Keratinocyte (primary cell): ENCODE results near the gene BARX2. TPM values are rescaled to one million over a fixed set of nuclear protein-coding genes. Genes with fewer than 3 reads are reported as not detected.

ENCODE experiments used
- DNase-seq: peaks from one replicate; pipeline ENCODE4 v3.0.0-alpha.2; 2011; ENCODE audit warnings: low read depth, missing footprints, low spot score
- FAIRE-seq: peaks from 2 replicates; lab custom pipeline; 2011; peaks lifted over from hg19 to GRCh38; lab: Jason Lieb, UNC
- H2AFZ ChIP-seq: 2 replicates; pipeline ENCODE4 v1.6.0; 2012; ENCODE audit warnings: low read length, control low read depth, inconsistent platforms; ENCODE audit not compliant: control insufficient read depth
- H3K27ac ChIP-seq: 2 replicates; pipeline ENCODE4 v1.5.1; 2011; ENCODE audit warnings: low read length; ENCODE audit not compliant: control insufficient read depth, insufficient read depth
- H3K27me3 ChIP-seq: 3 replicates; pipeline ENCODE4 v1.6.0; 2011; ENCODE audit warnings: low read length; ENCODE audit not compliant: control insufficient read depth, insufficient read depth; ENCODE audit errors: extremely low read depth
- H3K36me3 ChIP-seq, 2 experiments: 2 replicates in 1 of 2; 3 replicates in 1 of 2; pipeline ENCODE4 v1.5.1; 2011; ENCODE audit warnings: low read length in 2 of 2, mild to moderate bottlenecking in 1 of 2; ENCODE audit not compliant: control insufficient read depth in 2 of 2, insufficient read depth in 2 of 2; ENCODE audit errors: extremely low read depth in 1 of 2
- H3K4me1 ChIP-seq: 3 replicates; pipeline ENCODE4 v1.5.1; 2011; ENCODE audit warnings: low read length; ENCODE audit not compliant: control insufficient read depth, insufficient read depth; ENCODE audit errors: extremely low read depth
- H3K4me2 ChIP-seq: 3 replicates; pipeline ENCODE4 v1.6.0; 2011; ENCODE audit warnings: low read depth, low read length; ENCODE audit not compliant: control insufficient read depth, insufficient read depth; ENCODE audit errors: extremely low read depth
- H3K4me3 ChIP-seq, 3 experiments: fragments of 200-600 bp in 1 of 3; sonication (generic) in 1 of 3; 2 replicates in 2 of 3; 3 replicates in 1 of 3; pipeline ENCODE4 v1.5.1; 2011 to 2016; ENCODE audit warnings: low read length in 3 of 3, mild to moderate bottlenecking in 3 of 3, control low read depth in 2 of 3, inconsistent platforms in 1 of 3, low read depth in 1 of 3, mixed read lengths in 1 of 3, mixed run types in 1 of 3, moderate library complexity in 1 of 3; ENCODE audit not compliant: control insufficient read depth in 2 of 3, insufficient read depth in 2 of 3; ENCODE audit errors: extremely low read depth in 1 of 3
- H3K79me2 ChIP-seq: 2 replicates; pipeline ENCODE4 v1.6.0; 2012; ENCODE audit warnings: low read length; ENCODE audit not compliant: control insufficient read depth, insufficient read depth
- H3K9ac ChIP-seq: 3 replicates; pipeline ENCODE4 v1.6.0; 2011; ENCODE audit warnings: low read length; ENCODE audit not compliant: control insufficient read depth, insufficient read depth; ENCODE audit errors: extremely low read depth
- H3K9me1 ChIP-seq: 3 replicates; pipeline ENCODE4 v1.6.0; 2011; ENCODE audit warnings: low read length; ENCODE audit not compliant: control insufficient read depth, insufficient read depth; ENCODE audit errors: extremely low read depth
- H3K9me3 ChIP-seq: 2 replicates; pipeline ENCODE4 v1.5.1; 2012; ENCODE audit warnings: low read depth, low read length; ENCODE audit not compliant: control insufficient read depth
- H4K20me1 ChIP-seq: 3 replicates; pipeline ENCODE4 v1.6.0; 2011; ENCODE audit warnings: low read length; ENCODE audit not compliant: control insufficient read depth, insufficient read depth; ENCODE audit errors: extremely low read depth
- EZH2 ChIP-seq: IDR thresholded peaks from one replicate; pipeline ENCODE4 v1.6.1; 2012; ENCODE audit warnings: inconsistent platforms, mild to moderate bottlenecking, low read length, moderate library complexity
- dilution Hi-C: fragments of 300-500 bp; cut with MboI; formaldehyde crosslinking; loops from one replicate; pipeline ENCODE4 v1.7.0; 2020; ENCODE audit warnings: low sequenced_read_pairs; ENCODE audit not compliant: extremely low pct_ligation_motif_present
- polyA plus RNA-seq, 5 experiments: library from polyadenylated mRNA; depleted of rRNA in 3 of 5; stranded (reverse) in 3 of 5; stranded (forward) in 1 of 5; unstranded in 1 of 5; fragments of >200 nt; gene quantifications; 1 replicate in 1 of 5; 2 replicates in 3 of 5; 3 replicates in 1 of 5; pipeline versions ENCODE4 v1.2.1 to v1.2.3, GENCODE V29; 2011 to 2012; ENCODE audit warnings: missing spikeins in 2 of 5, low read depth in 1 of 5, low replicate concordance in 1 of 5
- TF ChIP-seq, protein P1 (sequence below), 3 experiments: IDR thresholded peaks in 1 of 3; conservative IDR thresholded peaks in 1 of 3; optimal IDR thresholded peaks in 1 of 3; 2 replicates in 2 of 3; 3 replicates in 1 of 3; pipeline versions ENCODE3 to v1.5.1; 2011; ENCODE audit warnings: low read length in 3 of 3, mild to moderate bottlenecking in 3 of 3, moderate library complexity in 2 of 3, control low read depth in 1 of 3, inconsistent platforms in 1 of 3; ENCODE audit not compliant: insufficient read depth in 2 of 3; ENCODE audit errors: extremely low read depth in 1 of 3

Gene BARX2
- polyA plus RNA-seq, 1 donor (not counting 4 experiments of a cell fraction or from before 2014, with no cell fraction given): 0.87 TPM

DNA sequence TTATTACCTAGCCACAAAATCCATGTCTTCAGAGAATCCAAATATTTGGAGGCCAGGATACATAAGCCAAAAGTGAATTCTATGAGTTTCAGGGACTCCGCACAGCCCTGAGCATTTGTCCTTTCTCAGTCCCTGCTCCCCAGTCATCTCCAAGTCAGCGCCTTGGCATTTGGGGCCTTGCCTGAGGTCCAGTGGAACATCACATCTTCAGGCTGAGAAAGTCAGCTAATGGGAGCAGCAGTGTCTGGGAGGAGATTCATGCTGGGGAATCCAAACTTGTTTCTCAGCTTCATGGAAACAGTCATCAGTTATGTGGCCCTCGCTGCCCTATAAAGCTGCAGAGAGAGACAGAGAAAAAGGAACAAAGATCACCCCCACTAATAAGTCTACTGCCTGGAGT lies 70.9 kb downstream of the BARX2 start:
- FAIRE-seq (no peak), DNase-seq (no peak)
- Histone ChIP-seq H4K20me1 (no peaks in the 10 kb centered on the region), H3K9me3 (no peaks in the 10 kb centered on the region), H3K36me3 (no peaks in the 10 kb centered on the region), H3K4me3 (no peak overlapping the region), H3K4me1 (no peaks in the 10 kb centered on the region), H3K79me2 (no peaks in the 10 kb centered on the region), H3K9me1 (no peaks in the 10 kb centered on the region), H3K9ac (no peak overlapping the region), H3K27ac (no peak overlapping the region), H2AFZ (no peak overlapping the region), H3K27me3 (no peaks in the 10 kb centered on the region), H3K4me2 (no peak overlapping the region)
- dilution Hi-C loops: no loop called here
- TF ChIP-seq, protein P1, sequence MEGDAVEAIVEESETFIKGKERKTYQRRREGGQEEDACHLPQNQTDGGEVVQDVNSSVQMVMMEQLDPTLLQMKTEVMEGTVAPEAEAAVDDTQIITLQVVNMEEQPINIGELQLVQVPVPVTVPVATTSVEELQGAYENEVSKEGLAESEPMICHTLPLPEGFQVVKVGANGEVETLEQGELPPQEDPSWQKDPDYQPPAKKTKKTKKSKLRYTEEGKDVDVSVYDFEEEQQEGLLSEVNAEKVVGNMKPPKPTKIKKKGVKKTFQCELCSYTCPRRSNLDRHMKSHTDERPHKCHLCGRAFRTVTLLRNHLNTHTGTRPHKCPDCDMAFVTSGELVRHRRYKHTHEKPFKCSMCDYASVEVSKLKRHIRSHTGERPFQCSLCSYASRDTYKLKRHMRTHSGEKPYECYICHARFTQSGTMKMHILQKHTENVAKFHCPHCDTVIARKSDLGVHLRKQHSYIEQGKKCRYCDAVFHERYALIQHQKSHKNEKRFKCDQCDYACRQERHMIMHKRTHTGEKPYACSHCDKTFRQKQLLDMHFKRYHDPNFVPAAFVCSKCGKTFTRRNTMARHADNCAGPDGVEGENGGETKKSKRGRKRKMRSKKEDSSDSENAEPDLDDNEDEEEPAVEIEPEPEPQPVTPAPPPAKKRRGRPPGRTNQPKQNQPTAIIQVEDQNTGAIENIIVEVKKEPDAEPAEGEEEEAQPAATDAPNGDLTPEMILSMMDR (optimal IDR thresholded peaks at IDR 0.05 in 1 of 3, IDR thresholded peaks at IDR 0.05 in 1 of 3, conservative IDR thresholded peaks at IDR 0.05 in 1 of 3; ENCODE audit: extremely low read depth in 1 of 3, insufficient read depth in 2 of 3, low read length in 3 of 3): no peak
- no peak for TF ChIP-seq EZH2

DNA sequence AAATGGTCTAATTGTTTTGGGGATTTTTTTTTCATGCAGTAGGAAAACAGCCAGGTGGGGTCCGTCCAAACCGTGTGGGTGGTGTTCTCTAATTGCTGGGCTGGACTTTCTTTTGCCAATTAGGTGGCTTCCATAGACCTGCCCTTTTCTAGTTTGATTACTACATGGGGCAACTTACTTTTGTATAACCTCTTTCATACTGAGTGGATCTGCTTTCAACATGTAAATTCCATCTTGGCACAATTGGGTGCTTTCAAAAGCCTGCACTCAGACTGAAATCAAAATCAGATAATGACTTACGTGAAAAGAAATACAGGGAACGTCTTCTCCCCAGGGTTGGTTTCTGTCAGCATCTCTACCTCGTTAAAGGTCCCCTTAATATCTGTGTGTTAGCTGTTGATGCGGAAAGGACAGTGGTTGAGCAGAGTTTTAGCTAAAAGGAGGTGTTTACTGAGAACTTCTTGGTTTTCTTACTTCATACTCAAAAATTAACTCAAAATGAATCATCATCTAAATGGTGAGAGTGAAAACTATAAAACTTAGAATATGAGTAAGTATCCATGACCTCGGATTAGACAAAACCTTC lies 72.1 kb downstream of the BARX2 start:
- H3K9me3 ChIP-seq: no peaks in the 10 kb centered on the region
- no peak overlapping the region for H2AFZ ChIP-seq
- H3K9ac ChIP-seq: no peak overlapping the region
- no peaks in the 10 kb centered on the region for H3K36me3 ChIP-seq
- H3K4me2 ChIP-seq: no peak overlapping the region
- no peak for FAIRE-seq
- no peaks in the 10 kb centered on the region for H3K4me1 ChIP-seq
- DNase-seq: no peak
- no peaks in the 10 kb centered on the region for H3K79me2 ChIP-seq
- dilution Hi-C loops: no loop called here
- no peak for TF ChIP-seq EZH2
- TF ChIP-seq, protein P1 (optimal IDR thresholded peaks at IDR 0.05 in 1 of 3, IDR thresholded peaks at IDR 0.05 in 1 of 3, conservative IDR thresholded peaks at IDR 0.05 in 1 of 3; ENCODE audit: extremely low read depth in 1 of 3, insufficient read depth in 2 of 3, low read length in 3 of 3): no peak
- no peaks in the 10 kb centered on the region for H3K9me1 ChIP-seq
- no peak overlapping the region for H3K27ac ChIP-seq
- no peaks in the 10 kb centered on the region for H4K20me1 ChIP-seq
- no peak overlapping the region for H3K4me3 ChIP-seq
- H3K27me3 ChIP-seq: no peaks in the 10 kb centered on the region
